Mucosa of descending colon (tissue), 3 donors: ENCODE data around the gene KLF11. TPM values are rescaled to one million over a fixed set of nuclear protein-coding genes. Genes with fewer than 3 reads are reported as not detected.
A peak's percentile ranks its signal among the peaks of the same experiment; 100 is the strongest.

Experiments used
- ATAC-seq: fragments of 200-7000 bp; cut with Tn5 transposase; one replicate; pipeline ENCODE4 v1.9.1; 2020; ENCODE audit warnings: mild to moderate bottlenecking, moderate library complexity
- DNase-seq, 3 donors: peaks; one replicate each; pipeline ENCODE4 v3.0.0-alpha.2; 2020
- H3K36me3 ChIP-seq: fragments of 200-600 bp; one replicate; pipeline ENCODE4 v1.8.0; 2021; ENCODE audit warnings: low read depth, mild to moderate bottlenecking
- H3K4me1 ChIP-seq: fragments of 200-600 bp; one replicate; pipeline ENCODE4 v1.8.0; 2021; ENCODE audit warnings: low read depth, mild to moderate bottlenecking
- H3K4me3 ChIP-seq: fragments of 200-600 bp; one replicate; pipeline ENCODE4 v1.8.0; 2021; ENCODE audit warnings: mild to moderate bottlenecking
- H3K9me3 ChIP-seq: fragments of 200-600 bp; one replicate; pipeline ENCODE4 v1.8.0; 2021; ENCODE audit warnings: mild to moderate bottlenecking
- intact Hi-C, 2 donors: fragments of 100-400 bp; cut with DNase I in 1 of 2; cut with micrococcal nuclease in 1 of 2; formaldehyde crosslinking; loops; one replicate each; pipeline versions ENCODE4 v1.11.0 to v1.11.1; 2022; cut with DNase I, micrococcal nuclease
- total RNA-seq, 3 donors: library from RNA; stranded (reverse); fragmentation: NEBNext Ultra II Directional in 2 of 3; extraction: Animal tissue kit (Norgen Biotek cat#: 25700) in 2 of 3; gene quantifications; one replicate each; pipeline versions ENCODE4 v1.2.1 to v1.2.4, GENCODE V29; 2021 to 2023
- TF ChIP-seq, protein P1 (sequence below): fragments of 200-600 bp; IDR thresholded peaks from one replicate; pipeline ENCODE4 v1.8.0; 2022; ENCODE audit warnings: antibody characterized with exemption, mild to moderate bottlenecking
- donor health status: DM: no; HTN: no; CAD: no; lungs with moderate emphysema.
- donor health status: DM: no; HTN: no; CAD: no.
- donor health status: DM: no; HTN: yes; CAD: no.

KLF11 gene
- total RNA-seq, 3 donors from 2014 or later, result 5.9 to 34.7 (median 11.9) TPM

- intact Hi-C loops, result loop anchor here (5.0 to 10.0 kb wide), 2 partner anchors 64 to 66 kb away; no protein-coding TSS in a partner anchor
- TF ChIP-seq, protein P1, sequence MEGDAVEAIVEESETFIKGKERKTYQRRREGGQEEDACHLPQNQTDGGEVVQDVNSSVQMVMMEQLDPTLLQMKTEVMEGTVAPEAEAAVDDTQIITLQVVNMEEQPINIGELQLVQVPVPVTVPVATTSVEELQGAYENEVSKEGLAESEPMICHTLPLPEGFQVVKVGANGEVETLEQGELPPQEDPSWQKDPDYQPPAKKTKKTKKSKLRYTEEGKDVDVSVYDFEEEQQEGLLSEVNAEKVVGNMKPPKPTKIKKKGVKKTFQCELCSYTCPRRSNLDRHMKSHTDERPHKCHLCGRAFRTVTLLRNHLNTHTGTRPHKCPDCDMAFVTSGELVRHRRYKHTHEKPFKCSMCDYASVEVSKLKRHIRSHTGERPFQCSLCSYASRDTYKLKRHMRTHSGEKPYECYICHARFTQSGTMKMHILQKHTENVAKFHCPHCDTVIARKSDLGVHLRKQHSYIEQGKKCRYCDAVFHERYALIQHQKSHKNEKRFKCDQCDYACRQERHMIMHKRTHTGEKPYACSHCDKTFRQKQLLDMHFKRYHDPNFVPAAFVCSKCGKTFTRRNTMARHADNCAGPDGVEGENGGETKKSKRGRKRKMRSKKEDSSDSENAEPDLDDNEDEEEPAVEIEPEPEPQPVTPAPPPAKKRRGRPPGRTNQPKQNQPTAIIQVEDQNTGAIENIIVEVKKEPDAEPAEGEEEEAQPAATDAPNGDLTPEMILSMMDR, result peak; percentile 33
- H3K4me1 ChIP-seq, result no peaks in the 10 kb centered on the region
- H3K9me3 ChIP-seq, result no peaks in the 10 kb centered on the region
- H3K4me3 ChIP-seq, result no peak overlapping the region
- no peaks in the 10 kb centered on the region for H3K36me3 ChIP-seq
- peak; percentile 33 to 56 (median 37) for DNase-seq
- peak; percentile 39 for ATAC-seq
Observed at GRCh38 chr2:10048501-10049171, 5.3 kb downstream of the KLF11 start.

- Histone ChIP-seq H3K36me3 (no peaks in the 10 kb centered on the region), H3K9me3 (no peaks in the 10 kb centered on the region), H3K4me3 (no peak overlapping the region), H3K4me1 (peaks cover 6% of the 10 kb centered on the region)
- no peak for ATAC-seq
- intact Hi-C loops, result loop anchor here (5.0 to 10.0 kb wide), 2 partner anchors 237 to 240 kb away; no protein-coding TSS in a partner anchor
- TF ChIP-seq, protein P1, result no peak
- DNase-seq, result peak in 1 of 3 donors; percentile 5
Observed at GRCh38 chr2:10052216-10052615, 8.9 kb downstream of the KLF11 start.

GRCh38 chr2:10053351-10053750 is 10.0 kb downstream of the KLF11 start:
- TF ChIP-seq, protein P1, result no peak
- ATAC-seq (no peak), DNase-seq (peak in 1 of 3 donors; percentile 8)
- intact Hi-C loops, result loop anchor here (5.0 to 10.0 kb wide), 2 partner anchors 239 to 241 kb away; no protein-coding TSS in a partner anchor
- peaks cover 12% of the 10 kb centered on the region for H3K4me1 ChIP-seq
- no peaks in the 10 kb centered on the region for H3K36me3 ChIP-seq
- no peak overlapping the region for H3K4me3 ChIP-seq
- no peaks in the 10 kb centered on the region for H3K9me3 ChIP-seq

DNA sequence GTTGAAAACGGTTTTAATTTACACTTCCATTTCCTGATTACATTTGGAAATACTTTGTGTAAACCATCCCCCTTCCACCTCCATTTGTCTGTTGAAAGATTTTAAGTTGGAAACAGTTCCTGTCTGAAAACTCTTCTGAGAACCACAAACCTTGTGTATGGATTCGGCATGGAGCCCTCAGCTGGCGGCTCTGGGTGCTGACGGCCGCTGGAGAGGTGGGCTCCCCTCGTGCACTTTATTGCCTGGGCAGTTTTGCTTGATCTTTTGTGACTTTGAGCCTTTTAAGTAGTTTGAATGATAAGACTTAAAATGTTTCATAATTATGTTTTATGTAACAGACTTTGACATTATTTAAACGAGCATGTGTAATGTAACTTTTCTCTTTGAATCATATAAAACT is 11.1 kb downstream of the KLF11 start:
- peaks cover 12% of the 10 kb centered on the region for H3K4me1 ChIP-seq
- DNase-seq, result peak in 1 of 3 donors; percentile 18
- H3K9me3 ChIP-seq, result no peaks in the 10 kb centered on the region
- intact Hi-C loops, result loop anchor here (5.0 to 10.0 kb wide), 2 partner anchors 240 to 242 kb away; no protein-coding TSS in a partner anchor
- no peak for ATAC-seq
- TF ChIP-seq, protein P1, result no peak
- no peak overlapping the region for H3K4me3 ChIP-seq
- no peaks in the 10 kb centered on the region for H3K36me3 ChIP-seq

DNA sequence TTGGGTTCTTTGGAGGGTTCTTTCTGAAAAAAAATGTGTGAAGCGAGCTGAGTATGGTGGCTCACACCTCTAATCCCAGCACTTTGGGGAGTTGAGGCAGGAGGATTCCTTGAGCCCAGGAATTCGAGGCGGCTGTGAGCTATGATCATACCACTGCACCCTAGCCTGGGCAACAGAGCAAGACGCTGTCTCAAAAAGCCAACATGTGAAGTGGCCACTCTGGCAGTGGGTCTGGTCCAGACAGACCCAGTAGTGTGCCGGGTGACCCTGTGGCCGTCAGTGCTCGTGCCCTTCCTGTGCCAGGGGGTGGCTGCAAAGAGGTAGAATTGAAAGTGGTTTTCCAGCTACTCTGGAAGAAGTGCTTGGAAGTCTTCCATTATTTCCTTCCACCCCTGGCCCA is 11.6 kb downstream of the KLF11 start:
- H3K9me3 ChIP-seq, result no peaks in the 10 kb centered on the region
- ATAC-seq (no peak), DNase-seq (peak in 1 of 3 donors; percentile 27)
- intact Hi-C loops, result loop anchor here (5.0 to 10.0 kb wide), 2 partner anchors 240 to 243 kb away; no protein-coding TSS in a partner anchor
- peaks cover 12% of the 10 kb centered on the region for H3K4me1 ChIP-seq
- TF ChIP-seq, protein P1, result no peak
- H3K4me3 ChIP-seq, result no peak overlapping the region
- no peaks in the 10 kb centered on the region for H3K36me3 ChIP-seq
